ENCODE data around the gene TBC1D22A.

TBC1D22A gene

DNA sequence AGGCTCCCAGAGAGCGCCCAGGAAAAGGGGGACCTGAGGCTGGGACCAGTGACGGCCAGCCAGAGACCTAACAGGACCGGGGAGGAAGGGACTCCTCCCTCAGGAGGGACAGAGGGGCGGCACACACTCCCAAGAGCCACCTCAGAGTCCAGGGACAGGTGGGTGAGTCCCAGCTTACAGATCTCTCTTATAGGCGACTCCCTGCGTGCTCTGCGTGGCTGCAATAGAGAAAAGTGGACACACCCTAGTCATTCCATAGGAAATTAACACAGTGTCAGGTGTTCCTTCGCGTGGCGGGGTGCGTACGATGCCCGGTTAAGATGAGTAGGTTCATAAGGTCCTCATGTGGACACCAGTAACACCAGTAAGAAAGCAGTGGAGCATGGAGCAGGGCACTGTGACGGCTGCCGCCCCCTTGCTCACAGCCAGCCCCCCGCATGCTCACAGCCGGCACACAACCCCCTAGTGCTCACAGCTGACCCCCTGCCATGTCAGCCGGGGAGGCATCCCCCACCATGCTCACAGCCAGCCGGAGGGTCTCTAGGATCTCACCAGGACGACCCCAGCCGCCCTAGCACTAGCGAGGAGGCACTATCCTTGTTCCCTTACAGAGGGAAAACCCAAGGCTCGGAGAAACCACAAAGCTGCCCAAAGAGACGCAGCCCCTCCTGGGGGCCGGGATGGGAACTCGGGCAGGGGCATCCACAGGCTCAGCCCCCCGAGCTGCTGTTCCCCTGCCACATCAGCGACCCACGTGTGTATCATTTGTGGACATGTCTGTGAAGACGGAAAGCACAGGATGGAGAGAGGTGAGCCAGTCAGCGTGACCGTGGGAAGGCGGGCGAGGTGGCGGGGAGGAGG lies 426.8 kb downstream of the TBC1D22A start:
- no peak for DNase-seq (ENCODE audit: low read depth in 2 of 2)

DNA sequence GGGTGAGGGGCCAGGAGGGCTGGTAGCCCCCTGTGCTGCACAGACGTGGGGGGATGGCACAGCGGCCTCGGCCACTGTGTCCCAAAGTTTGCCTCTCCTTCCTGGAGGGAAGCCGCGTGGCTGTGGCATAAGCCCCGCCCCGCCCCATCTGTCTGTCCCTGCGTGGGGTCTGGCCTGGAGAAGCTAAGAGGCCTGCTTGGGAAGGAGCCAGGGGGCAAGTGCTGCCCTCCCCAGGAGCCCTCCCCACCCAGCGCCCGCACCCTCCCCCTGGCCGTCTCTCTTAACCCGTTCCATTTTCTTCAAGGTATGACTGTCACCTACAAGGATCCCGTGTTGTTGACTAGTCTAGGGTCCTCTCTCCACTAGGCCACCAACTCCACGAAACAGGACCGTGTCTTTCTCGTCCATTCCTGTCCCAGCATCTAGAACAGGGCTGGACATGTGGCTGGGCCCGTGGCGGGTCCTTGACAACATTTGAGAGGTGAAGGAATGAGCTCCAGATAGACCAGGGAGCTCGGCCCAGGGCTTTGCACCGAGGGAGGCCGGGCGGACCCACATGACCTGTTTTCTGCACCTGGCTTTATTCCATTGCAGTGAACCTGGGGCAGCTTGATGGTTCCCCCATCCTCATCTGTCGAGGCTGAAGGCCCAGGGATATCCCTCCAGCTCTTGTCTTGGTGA lies 428.0 kb downstream of the TBC1D22A start:
- DNase-seq (ENCODE audit: low read depth in 2 of 2): no peak

DNA sequence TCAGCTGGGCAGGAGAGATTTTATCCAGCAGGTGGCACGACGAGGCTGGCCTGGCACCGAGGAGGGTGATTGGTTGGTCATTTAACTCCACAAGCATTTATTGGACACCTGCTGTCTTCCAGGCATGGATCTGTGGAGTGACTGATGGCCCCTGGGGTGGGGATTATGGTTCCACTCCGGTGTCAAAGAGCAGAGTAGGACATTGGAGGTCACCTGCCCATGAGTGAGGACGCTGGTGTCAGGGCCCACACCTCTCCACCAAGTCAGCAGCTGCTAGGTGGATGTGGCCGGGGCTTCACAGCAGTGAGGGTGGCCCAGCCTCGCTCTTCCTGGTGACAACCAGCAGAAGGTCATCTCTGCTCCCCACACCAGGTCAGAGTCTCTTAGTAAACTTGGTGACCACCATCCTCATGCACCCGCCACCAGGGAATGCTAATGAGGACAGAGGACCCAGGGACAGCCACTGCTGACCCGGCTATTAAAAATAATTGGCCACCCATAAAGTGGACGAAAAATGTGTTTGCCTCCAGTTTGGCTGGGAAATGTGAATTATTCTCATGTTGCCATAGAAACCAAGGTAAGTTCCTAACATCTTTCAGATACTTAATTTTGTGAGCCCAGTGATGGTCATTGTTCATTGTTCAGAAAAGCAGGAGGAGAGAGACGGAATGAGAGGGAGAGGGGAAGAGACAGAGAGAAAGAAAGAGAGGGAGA lies 428.7 kb downstream of the TBC1D22A start:
- no peak for DNase-seq (ENCODE audit: low read depth in 2 of 2)

DNA sequence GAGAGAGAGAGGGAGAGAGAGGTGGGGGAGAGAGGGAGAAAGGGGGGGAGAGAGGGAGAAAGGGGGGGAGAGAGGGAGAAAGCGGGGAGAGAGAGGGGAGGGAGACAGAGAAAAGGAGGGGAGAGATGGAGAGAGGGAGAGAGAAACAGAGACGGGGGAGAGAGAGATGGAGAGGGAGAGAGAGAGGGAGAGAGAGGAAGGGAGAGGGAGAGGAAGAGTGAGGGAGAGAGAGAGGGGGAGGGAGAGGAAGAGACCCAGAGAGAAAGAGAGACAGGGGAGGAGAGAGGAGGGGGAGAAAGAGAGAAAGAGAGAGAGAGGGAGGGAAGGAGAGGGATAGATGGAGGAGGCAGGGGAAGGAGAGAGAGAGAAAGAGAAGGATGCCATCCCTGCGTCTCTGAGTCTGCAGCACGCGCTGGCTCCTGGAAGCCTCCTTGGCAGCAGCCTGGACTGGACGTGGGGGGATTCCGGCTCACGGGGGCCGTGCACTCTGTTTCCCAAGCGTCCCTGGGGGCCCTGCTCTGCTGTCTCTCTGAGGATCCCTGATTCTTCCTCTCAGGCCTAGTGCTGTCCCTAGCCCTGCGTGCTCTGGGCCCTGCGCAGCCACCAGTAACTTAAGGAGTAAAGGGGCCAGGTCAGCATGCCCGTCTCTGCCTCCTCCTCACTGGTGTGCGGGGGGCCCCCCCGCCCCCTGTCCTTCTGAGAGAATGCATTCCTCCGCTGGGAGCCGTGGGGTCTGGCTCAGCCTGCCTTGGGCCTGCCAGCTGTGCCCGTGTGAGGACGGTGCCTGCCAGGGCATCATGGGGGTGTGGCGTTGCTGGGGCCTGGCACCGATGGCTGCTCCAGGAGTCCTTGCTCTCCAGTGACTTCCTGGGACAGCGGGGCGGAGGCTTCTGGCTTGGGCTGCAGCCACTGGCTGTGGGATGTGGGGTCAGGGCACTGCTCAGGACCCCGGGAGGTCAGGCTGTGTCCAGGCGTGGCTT lies 429.5 kb downstream of the TBC1D22A start:
- no peak for DNase-seq (ENCODE audit: low read depth in 2 of 2)

DNA sequence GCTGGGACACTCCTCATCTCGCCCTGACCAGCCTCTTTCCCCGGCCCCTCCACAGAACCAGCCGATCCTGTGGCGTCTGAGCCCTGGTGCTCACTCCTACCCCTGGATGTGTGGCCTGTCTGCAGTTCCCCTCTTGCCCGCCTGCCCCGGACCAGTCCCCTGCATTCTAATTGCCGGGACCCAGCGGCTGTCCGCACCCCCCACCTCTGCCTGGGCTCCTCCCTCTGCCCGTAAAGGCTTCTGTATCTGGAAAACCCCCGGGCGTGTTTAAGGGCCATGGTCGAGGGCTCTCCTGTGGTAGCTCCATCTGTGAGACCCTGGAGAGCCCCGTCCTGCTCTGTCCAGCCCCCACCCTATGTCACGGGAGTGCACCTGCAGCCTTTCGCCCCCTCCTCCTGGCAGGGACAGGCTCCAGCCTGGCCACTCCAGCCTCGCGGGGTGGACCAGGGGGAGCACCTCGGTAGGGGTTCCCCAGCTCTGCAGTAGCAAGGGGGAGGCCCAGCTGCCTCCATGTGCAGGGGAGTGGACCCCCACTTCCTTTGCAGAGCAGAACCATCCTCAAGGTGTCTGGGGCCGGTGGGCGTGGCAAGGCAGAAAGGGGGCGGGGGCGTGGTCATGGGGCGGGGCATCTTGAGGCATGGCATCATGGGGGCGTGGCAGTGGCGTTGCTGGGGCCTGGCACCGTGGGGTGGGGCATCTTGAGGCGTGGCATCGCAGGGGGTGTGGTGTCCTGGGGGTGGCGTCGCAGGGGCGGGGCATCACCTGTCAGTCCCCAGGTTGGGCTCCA lies 430.4 kb downstream of the TBC1D22A start:
- DNase-seq (ENCODE audit: low read depth in 2 of 2): no peak

DNA sequence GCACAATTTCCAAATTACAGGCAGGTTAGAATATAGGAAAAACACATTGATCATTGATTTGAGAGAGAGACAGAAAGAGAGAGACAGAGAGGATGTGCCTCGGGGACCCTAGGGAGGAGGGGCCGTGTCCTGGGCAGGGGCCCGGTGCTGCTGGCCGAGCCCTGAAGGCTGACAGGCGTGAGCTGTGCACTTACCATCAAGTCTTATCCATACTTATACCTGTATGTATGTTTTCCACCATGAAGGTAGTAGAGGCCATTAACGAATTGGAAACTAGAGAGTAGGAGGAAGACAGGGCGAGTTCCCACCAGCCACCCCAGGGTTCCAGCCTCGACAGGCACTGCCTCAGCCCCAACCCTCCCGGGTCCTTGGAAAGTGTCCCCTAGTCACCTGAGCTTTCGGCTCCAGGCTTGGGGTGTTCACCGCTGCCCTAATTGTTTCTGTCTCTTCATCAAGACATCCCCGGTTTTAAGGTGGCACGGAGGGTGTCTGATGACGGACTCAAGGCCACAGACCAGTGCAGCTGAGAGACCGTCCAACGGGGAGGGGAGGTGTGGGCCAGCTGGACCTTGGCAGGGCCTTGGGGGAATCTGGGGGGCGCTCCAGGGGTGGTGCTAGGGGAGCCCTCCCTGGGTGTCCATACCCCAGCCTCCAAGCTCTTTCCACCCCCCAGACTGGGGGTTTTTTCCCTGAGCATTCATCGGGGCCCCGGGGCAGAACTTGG lies 431.3 kb downstream of the TBC1D22A start:
- DNase-seq (ENCODE audit: low read depth in 2 of 2): no peak

DNA sequence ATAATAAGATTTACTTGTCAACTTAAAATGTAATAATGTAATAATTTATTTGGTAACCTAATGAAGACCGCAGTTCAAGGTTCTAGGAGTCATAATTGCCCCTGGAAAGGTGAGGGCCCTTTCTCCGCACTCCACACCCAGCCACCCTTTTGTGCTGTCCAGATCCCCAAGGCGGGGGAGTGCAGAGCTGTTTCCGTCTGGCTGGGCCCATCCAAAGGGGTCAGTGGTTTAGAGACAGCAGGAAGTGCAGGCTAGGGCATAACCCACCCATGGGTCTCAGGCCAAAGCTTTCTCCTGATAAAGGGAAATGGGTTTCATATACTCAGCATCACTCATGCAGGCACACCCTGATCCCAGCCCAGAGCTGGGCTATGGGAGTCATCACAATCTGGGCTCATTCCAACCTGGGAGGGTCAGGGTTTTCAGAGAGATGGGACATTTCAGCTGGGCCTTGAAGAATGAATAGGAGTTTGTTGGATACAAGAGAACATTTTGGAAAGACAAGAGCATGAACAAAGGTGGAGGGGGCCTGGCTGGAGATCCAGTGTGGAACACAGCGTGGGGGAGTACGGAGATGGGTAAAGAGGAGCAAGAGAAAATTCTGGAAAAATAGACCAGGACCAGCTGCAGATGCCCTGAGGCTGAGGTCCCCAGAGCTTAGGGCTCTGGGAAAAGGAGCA lies 432.2 kb downstream of the TBC1D22A start:
- DNase-seq (ENCODE audit: low read depth in 2 of 2): no peak

DNA sequence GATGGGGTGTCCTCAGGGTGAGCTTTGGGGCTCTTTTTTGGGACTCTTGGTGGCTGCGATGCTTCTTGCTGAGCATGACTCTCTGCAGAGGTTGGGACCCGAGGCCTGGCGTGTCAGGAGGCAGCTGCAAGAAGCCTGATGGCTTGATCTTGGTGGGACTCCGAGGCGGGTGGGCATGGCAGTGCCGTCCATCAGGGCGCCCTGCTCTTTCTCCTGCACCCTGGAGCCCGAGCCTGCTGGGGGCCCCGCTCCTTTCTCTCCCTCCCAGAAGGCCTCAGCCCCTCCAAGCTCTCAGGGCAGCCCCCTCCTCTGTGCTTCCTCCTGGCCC lies 432.7 kb downstream of the TBC1D22A start:
- no peak for DNase-seq (ENCODE audit: low read depth in 2 of 2)

DNA sequence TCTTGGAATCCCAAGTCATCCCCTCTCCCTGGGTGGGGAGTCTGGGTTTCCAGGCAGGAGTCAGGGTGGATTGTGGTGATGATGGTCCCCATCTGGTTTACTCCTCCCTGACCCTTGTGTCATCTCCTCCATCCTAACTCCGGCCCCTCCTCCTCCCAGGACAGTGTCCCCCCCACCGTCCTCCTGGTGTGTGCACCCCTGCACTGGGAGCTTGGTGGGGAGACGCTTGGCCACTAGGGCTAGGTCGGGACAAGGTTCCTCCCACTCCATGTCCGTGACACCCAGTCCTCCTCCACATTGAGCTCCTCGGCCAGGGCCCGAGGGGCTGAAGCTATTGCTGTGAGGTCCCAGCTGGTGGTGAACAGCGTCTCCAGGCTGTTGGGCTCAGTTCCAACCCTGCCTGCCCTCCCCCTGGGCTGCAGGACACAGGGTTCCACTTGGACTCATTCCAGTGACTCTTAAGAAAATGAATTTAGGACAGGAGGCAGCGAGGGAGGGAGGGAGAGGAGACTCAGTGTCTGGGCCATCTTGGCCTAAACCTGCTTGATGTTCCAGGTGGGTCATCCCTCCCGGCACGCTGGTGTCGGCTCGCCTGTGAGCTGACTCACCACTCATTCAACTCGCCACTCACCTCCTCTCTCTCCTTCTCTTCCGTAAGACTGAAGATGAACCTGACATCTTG lies 433.2 kb downstream of the TBC1D22A start:
- DNase-seq (ENCODE audit: low read depth in 2 of 2): no peak

DNA sequence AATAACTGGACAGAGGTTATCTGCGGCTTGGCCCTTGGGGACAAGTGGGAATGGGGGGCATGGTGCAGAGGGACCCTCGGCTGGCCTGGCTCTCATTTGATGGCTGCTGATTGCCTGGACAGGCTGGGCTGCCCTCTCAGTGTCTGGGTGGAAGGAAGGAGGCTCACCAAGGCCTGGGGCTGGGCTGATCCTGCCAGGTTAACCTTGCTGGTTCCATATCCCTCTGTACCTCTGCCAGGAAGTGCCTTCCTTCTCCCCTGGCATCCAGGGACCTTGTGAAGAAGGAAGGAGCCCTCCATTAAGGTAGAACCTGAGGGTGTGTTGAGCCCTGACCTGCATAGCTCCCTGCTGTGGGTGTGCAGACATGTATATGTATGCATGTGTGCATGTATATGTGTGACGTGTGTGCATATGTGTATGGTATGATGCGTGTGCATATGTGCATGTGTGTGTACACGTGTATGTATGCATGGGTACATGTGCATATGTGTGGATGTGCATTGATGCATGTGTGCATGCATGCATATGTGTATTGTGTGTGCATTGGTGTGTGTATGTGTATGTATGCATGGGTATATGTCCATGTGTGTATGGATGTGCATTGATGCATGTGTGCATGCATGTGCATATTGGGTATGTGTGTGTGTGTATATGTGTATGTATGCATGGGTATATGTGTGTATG lies 433.9 kb downstream of the TBC1D22A start:
- no peak for DNase-seq (ENCODE audit: low read depth in 2 of 2)

DNA sequence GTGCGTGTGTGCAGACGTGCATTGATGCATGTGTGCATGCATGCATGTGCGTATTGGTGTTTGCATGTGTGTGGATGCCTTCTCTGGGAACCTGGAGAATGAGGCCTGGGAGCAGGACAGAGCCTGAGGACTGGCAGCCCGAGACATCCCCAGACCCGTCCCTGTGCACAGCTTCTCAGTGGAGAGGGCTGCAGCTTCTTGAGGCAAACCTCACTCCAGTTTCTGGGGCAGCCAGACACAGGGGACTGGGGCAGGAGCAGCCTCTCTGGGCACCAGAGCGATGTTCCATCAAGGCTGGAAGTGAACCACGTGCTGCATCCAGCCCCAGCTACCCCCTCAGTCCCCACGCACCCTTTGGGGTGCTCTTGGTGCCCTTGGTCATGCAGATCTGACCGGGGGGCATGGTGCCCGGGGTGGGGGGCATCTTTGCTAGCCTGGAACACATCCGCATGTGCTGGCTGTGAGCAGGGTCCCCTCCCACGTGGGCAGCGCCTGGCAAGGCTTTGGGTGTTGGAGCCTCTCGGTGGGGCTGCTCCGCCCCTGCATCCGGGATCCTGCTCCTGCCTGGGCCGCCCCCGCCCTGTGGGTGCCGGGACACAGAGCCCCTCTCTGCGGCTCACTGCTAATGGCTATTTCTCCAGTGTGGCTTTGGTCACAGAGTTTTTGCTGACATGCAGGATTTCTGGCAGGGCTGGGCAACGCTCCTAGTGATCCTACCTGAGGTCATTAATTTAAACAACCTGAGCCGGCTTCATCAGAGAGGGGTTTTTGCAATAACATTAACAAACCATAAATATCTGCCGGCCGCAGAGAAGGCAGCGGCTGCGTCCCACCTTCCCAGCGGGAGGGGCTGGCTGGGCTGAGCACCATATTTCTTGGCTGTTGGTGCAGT lies 434.7 kb downstream of the TBC1D22A start:
- no peak for DNase-seq (ENCODE audit: low read depth in 2 of 2)

DNA sequence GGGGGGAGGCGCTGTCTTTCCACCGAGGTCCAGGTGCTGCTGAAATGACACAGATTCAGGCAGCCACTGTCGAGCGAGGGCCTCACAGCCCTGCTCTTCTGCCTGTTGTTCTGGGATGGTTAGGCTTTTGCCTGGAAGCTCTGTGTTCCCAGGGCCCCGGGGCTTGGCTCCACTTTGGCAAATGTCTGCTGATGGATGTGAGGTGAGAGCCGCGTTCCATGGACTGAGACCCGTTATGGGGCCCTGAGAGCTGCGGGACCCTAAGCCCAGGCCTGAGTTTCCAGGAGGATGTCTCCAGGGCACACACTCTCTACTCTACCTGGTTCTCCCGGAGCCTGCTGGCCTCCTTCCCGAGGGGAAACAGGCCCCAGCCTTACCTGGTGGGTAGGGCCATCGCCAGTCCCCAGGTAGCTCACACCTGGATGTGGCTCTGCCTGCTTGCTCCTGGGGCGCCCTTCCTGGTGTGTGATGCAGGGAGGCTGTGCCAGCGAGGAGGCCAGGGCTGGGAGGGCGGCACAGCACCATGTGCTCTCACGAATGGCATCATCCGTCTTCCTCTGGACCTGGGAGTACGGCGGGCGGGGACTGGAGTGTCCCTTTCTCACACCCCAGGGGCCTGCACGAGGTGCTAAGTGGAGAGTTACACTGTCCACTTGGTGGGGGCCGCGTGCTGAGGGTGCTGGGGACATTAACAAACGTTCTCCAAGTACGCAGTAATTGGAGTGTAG lies 435.5 kb downstream of the TBC1D22A start:
- no peak for DNase-seq (ENCODE audit: low read depth in 2 of 2)

DNA sequence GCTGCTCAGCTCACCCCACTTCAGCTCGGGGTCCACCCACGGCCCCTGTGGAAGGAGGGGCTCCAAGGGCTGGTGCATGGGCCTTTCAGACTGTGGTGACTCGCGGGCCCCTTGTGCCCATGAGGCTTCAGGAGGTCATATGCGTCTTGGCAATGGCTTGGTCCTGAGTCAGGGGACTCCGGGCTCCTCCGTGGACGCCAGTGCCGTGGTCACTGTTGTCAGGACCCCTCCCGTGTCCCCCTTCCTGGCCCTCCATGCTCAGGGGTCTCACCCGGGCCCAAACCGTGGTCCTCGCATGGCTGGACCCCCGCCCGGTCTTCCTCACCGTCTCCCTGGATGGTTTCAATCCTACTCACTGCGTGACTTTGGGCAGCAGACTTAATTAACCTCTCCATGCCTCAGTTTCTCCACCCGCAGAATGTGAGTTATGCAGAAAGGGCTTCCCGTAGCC lies 436.4 kb downstream of the TBC1D22A start:
- no peak for DNase-seq (ENCODE audit: low read depth in 2 of 2)

DNA sequence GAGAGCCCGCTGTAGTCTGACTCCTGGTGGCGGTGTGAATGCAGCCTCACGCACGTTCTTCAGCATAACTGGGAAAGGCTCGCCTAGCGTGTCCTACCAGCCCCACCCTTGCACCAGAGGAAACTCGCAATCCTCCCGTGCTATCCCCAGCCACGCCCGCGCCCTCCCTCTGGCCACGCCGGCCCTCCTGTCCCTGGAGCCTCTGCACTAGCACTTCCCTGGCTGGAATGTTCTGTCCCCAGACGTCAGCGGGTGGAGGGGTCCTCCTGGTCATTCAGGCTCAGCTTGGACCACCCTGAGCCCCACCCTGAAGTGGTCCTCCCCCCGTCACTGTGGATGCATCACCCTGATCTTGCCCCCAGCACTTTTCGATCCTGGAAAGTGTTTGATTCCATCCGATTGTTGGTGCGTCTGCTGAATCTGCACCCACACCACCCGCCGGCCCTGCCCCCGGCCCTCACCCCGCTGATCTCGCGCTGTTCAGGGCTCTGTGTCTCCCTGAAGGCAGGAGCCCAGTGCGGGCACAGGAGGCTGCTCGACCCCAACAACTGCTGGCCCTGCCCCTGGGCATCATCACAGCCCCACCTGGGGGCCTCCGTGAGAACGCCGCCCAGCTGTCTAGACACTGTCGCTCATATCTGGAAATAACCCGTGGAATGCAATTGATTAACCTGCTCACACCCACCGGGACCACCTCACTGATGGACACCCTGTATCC lies 437.0 kb downstream of the TBC1D22A start:
- no peak for DNase-seq (ENCODE audit: low read depth in 2 of 2)

DNA sequence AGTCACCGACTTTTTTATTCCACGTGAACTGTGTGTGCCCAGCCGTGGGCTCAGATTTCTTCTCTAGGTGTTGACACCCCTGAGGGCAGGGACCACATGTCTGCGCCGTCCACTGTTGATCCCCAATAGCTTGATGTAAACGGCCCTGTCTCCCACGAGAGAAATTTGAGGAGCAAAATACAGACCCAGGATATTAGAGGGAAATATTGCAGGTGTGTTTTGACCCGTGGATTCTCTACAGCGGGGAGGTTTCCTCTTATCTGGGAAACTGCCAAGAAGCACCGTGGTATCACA lies 437.5 kb downstream of the TBC1D22A start:
- no peak for DNase-seq (ENCODE audit: low read depth in 2 of 2)

Data from fibroblast of skin of left quadriceps (primary cell).